Neural cell (in vitro differentiated cells): ENCODE results near the gene MME. TPM values are rescaled to one million over a fixed set of nuclear protein-coding genes. Genes with fewer than 3 reads are reported as not detected.

ENCODE experiments used
- H2AFZ ChIP-seq: fragments of 200-600, 300-800 bp; sonication (generic), shearing (Covaris generic); 2 replicates; pipeline ENCODE4 v1.6.0; 2014; ENCODE audit warnings: low read depth, mild to moderate bottlenecking, antibody characterized with exemption, low read length, moderate library complexity
- H3F3A ChIP-seq: fragments of 200-600 bp; shearing (Covaris generic); 2 replicates; pipeline ENCODE4 v1.6.1; 2016; ENCODE audit warnings: mild to moderate bottlenecking, moderate library complexity, mixed read lengths, antibody characterized with exemption, low read length; ENCODE audit not compliant: insufficient read depth, poor library complexity, severe bottlenecking
- H3K27ac ChIP-seq: fragments of 200-600, 300-800 bp; sonication (generic), shearing (Covaris generic); 2 replicates; pipeline ENCODE4 v1.5.1; 2014; ENCODE audit warnings: mild to moderate bottlenecking, low read length, moderate library complexity
- H3K27me3 ChIP-seq: fragments of 300-800, 200-600 bp; sonication (generic), shearing (Covaris generic); 2 replicates; pipeline ENCODE4 v1.6.0; 2014; ENCODE audit warnings: mild to moderate bottlenecking, low read depth, low read length, moderate library complexity; ENCODE audit not compliant: insufficient read depth
- H3K36me3 ChIP-seq: fragments of 300-800, 200-600 bp; sonication (generic), shearing (Covaris generic); 2 replicates; pipeline ENCODE4 v1.5.1; 2014; ENCODE audit warnings: mild to moderate bottlenecking, antibody characterized with exemption, low read length, moderate library complexity; ENCODE audit not compliant: insufficient read depth
- H3K4me2 ChIP-seq: fragments of 300-800, 200-600 bp; sonication (generic), shearing (Covaris generic); 2 replicates; pipeline ENCODE4 v1.6.0; 2014; ENCODE audit warnings: mild to moderate bottlenecking, low read length
- H3K4me3 ChIP-seq: fragments of 300-800, 200-600 bp; sonication (generic), shearing (Covaris generic); 2 replicates; pipeline ENCODE4 v1.5.1; 2014; ENCODE audit warnings: mild to moderate bottlenecking, low read length, moderate library complexity
- H3K79me2 ChIP-seq: fragments of 200-600 bp; shearing (Covaris generic); replicated peaks from 2 replicates; pipeline ENCODE4 v1.6.0; 2014; ENCODE audit warnings: mild to moderate bottlenecking, low read length, moderate library complexity; ENCODE audit not compliant: insufficient read depth
- H3K9ac ChIP-seq: fragments of 300-800, 200-600 bp; sonication (generic), shearing (Covaris generic); 2 replicates; pipeline ENCODE4 v1.6.1; 2016; ENCODE audit warnings: mild to moderate bottlenecking, low read length, mixed read lengths
- H3K9me2 ChIP-seq: fragments of 200-600 bp; shearing (Covaris generic); 2 replicates; pipeline ENCODE4 v1.6.1; 2016; ENCODE audit warnings: mild to moderate bottlenecking, low read length, mixed read lengths; ENCODE audit not compliant: insufficient read depth
- H3K9me3 ChIP-seq: fragments of 200-600, 300-800 bp; sonication (generic), shearing (Covaris generic); 2 replicates; pipeline ENCODE4 v1.6.1; 2016; ENCODE audit warnings: mild to moderate bottlenecking, mixed run types, low read length, moderate library complexity, mixed read lengths
- H4K20me1 ChIP-seq: fragments of 200-600 bp; shearing (Covaris generic); 2 replicates; pipeline ENCODE4 v1.6.1; 2016; ENCODE audit warnings: mild to moderate bottlenecking, mixed run types; ENCODE audit not compliant: insufficient read depth
- CTCF ChIP-seq: fragments of 450-650 bp; IDR thresholded peaks from 2 replicates; pipeline ENCODE4 v1.5.1; 2014; ENCODE audit warnings: antibody characterized with exemption, mild to moderate bottlenecking, moderate library complexity; ENCODE audit not compliant: poor library complexity, severe bottlenecking
- EP300 ChIP-seq: fragments of 450-650 bp; conservative IDR thresholded peaks from 2 replicates; pipeline ENCODE4 v1.6.1; 2014; ENCODE audit warnings: antibody characterized with exemption, mild to moderate bottlenecking, moderate library complexity; ENCODE audit not compliant: poor library complexity, severe bottlenecking
- EZH2 ChIP-seq: fragments of 200-600, 300-800 bp; shearing (Covaris generic), sonication (generic); IDR thresholded peaks from 2 replicates; pipeline ENCODE4 v1.6.1; 2014; ENCODE audit warnings: antibody characterized with exemption, low read length, borderline replicate concordance, mild to moderate bottlenecking; ENCODE audit not compliant: insufficient read depth, poor library complexity, severe bottlenecking
- MXI1 ChIP-seq: fragments of 450-650 bp; conservative IDR thresholded peaks from 2 replicates; pipeline ENCODE4 v1.6.1; 2014; ENCODE audit warnings: antibody characterized with exemption, mild to moderate bottlenecking; ENCODE audit not compliant: poor library complexity, severe bottlenecking
- POLR2AphosphoS5 ChIP-seq: IDR thresholded peaks from 2 replicates; pipeline ENCODE4 v1.6.1; 2012
- RAD21 ChIP-seq: fragments of 450-650 bp; conservative IDR thresholded peaks from 2 replicates; pipeline ENCODE4 v1.6.1; 2014; ENCODE audit warnings: antibody characterized with exemption, mild to moderate bottlenecking, moderate library complexity
- REST ChIP-seq: IDR thresholded peaks from 2 replicates; pipeline ENCODE4 v1.6.1; 2012; ENCODE audit warnings: borderline replicate concordance
- SMC3 ChIP-seq: fragments of 450-650 bp; conservative IDR thresholded peaks from 2 replicates; pipeline ENCODE4 v1.6.1; 2014; ENCODE audit warnings: antibody characterized with exemption, mild to moderate bottlenecking, moderate library complexity; ENCODE audit not compliant: poor library complexity
- TAF1 ChIP-seq: IDR thresholded peaks from 2 replicates; pipeline ENCODE4 v1.6.1; 2012; ENCODE audit warnings: low read depth
- polyA plus RNA-seq: library from polyadenylated mRNA; depleted of rRNA; stranded (reverse); fragments of >200 nt; gene quantifications from 2 replicates; pipeline ENCODE4 v1.2.3, GENCODE V29; 2014

MME gene
- polyA plus RNA-seq, 1 donor from 2014 or later: 0.54 TPM

GRCh38 chr3:155204851-155205250, 124.7 kb downstream of the MME start:
- Histone ChIP-seq H3K9me2 (no peaks in the 10 kb centered on the region), H3K79me2 (no peaks in the 10 kb centered on the region), H2AFZ (no peak overlapping the region), H4K20me1 (no peaks in the 10 kb centered on the region), H3K4me3 (no peak overlapping the region), H3K27ac (no peak overlapping the region), H3K4me2 (no peak overlapping the region), H3K36me3 (no peaks in the 10 kb centered on the region), H3K27me3 (no peaks in the 10 kb centered on the region), H3K9ac (no peak overlapping the region), H3K9me3 (no peaks in the 10 kb centered on the region), H3F3A (no peaks in the 10 kb centered on the region)
- no peak for TF ChIP-seq RAD21
- no peak for TF ChIP-seq SMC3

- Histone ChIP-seq H3F3A (no peaks in the 10 kb centered on the region), H3K4me2 (no peak overlapping the region), H3K27me3 (no peaks in the 10 kb centered on the region), H3K9me2 (no peaks in the 10 kb centered on the region), H3K9me3 (no peaks in the 10 kb centered on the region), H3K4me3 (no peak overlapping the region), H3K79me2 (no peaks in the 10 kb centered on the region), H3K36me3 (no peaks in the 10 kb centered on the region), H3K27ac (no peak overlapping the region), H3K9ac (no peak overlapping the region), H4K20me1 (no peaks in the 10 kb centered on the region), H2AFZ (no peak overlapping the region)
- TF ChIP-seq EZH2 (no peak), EP300 (no peak), POLR2AphosphoS5 (no peak), CTCF (no peak), RAD21 (no peak), SMC3 (no peak), REST (no peak), MXI1 (no peak), TAF1 (no peak)
These were observed 128.2 kb downstream of the MME start for GRCh38 chr3:155208183-155208800.

- Histone ChIP-seq H3K4me3 (no peak overlapping the region), H2AFZ (no peak overlapping the region), H3K79me2 (no peaks in the 10 kb centered on the region), H3F3A (no peaks in the 10 kb centered on the region), H3K36me3 (no peaks in the 10 kb centered on the region), H3K9ac (no peak overlapping the region), H4K20me1 (no peaks in the 10 kb centered on the region), H3K27me3 (no peaks in the 10 kb centered on the region), H3K27ac (no peak overlapping the region), H3K4me2 (no peak overlapping the region), H3K9me3 (no peaks in the 10 kb centered on the region), H3K9me2 (no peaks in the 10 kb centered on the region)
- TF ChIP-seq SMC3: no peak
- no peak for TF ChIP-seq TAF1
- no peak for TF ChIP-seq POLR2AphosphoS5
- no peak for TF ChIP-seq CTCF
- no peak for TF ChIP-seq RAD21
- TF ChIP-seq EP300: no peak
- TF ChIP-seq REST: no peak
- TF ChIP-seq EZH2: no peak
- TF ChIP-seq MXI1: no peak
These were observed 130.6 kb downstream of the MME start for GRCh38 chr3:155210736-155211135.
